ENCODE data around the gene SUN2. TPM values are rescaled to one million over a fixed set of nuclear protein-coding genes. Genes with fewer than 3 reads are reported as not detected.
A peak's percentile ranks its signal among the peaks of the same experiment; 100 is the strongest.

Gene SUN2
- total RNA-seq, 4 donors from 2014 or later: 177 to 423 (median 312) TPM

GRCh38 chr22:38724176-38724575 lies 31.6 kb downstream of the SUN2 start:
- intact Hi-C loops (cut with DNase I; ENCODE audit: low total_unique reads) (no loop called here), in situ Hi-C loops (cut with MboI; ENCODE audit: low sequenced_read_pairs in 4 of 4) (no loop called here)
- Histone ChIP-seq H3K9me3 (no peaks in the 10 kb centered on the region), H3K4me1 (no peaks in the 10 kb centered on the region), H3K27ac (no peak overlapping the region), H3K27me3 (no peaks in the 10 kb centered on the region), H3K36me3 (peaks cover 6 to 84% of the 10 kb centered on the region in 2 donors), H3K4me3 (no peak overlapping the region)
- DNase-seq (no peak), ATAC-seq (no peak)
- TF ChIP-seq POLR2A (IDR thresholded peaks at IDR 0.05) (no peak), CTCF (IDR thresholded peaks at IDR 0.05 in 4 of 5, conservative IDR thresholded peaks at IDR 0.05 in 1 of 5) (no peak)

DNA sequence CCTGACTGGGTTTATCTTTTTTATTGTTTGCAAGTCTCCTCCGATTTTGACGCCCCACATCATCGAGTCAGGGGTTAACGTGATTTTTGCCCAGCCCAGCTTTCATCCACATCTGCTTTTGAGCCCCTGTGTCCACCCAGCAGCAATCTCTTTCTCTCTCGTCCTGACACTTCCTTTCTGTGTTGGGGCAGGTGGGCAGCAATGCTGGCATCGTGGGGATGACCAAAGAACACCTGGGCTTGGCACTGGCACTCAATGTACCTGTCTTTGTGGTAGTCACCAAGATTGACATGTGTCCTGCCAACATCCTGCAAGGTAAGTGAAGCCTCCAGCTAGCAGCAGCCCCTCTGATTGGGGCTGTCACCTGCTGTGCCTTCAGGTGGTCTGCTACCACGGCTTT lies 34.2 kb downstream of the SUN2 start:
- TF ChIP-seq CTCF (IDR thresholded peaks at IDR 0.05 in 4 of 5, conservative IDR thresholded peaks at IDR 0.05 in 1 of 5) (no peak), POLR2A (IDR thresholded peaks at IDR 0.05) (no peak)
- Histone ChIP-seq H3K4me3 (no peak overlapping the region), H3K27me3 (no peaks in the 10 kb centered on the region), H3K36me3 (peaks cover 0 to 72% of the 10 kb centered on the region in 2 donors), H3K27ac (no peak overlapping the region), H3K9me3 (no peaks in the 10 kb centered on the region), H3K4me1 (peaks cover 5 to 11% of the 10 kb centered on the region in 2 donors)
- intact Hi-C loops (cut with DNase I; ENCODE audit: low total_unique reads) (no loop called here), in situ Hi-C loops (cut with MboI; ENCODE audit: low sequenced_read_pairs in 4 of 4) (no loop called here)
- ATAC-seq: no peak
- DNase-seq: no peak

GRCh38 chr22:38720350-38720749 lies 35.4 kb downstream of the SUN2 start:
- no peak for ATAC-seq
- no peak for TF ChIP-seq CTCF (IDR thresholded peaks at IDR 0.05 in 4 of 5, conservative IDR thresholded peaks at IDR 0.05 in 1 of 5)
- TF ChIP-seq POLR2A (IDR thresholded peaks at IDR 0.05): no peak
- Histone ChIP-seq H3K36me3 (peaks cover 0 to 66% of the 10 kb centered on the region in 2 donors), H3K27ac (no peak overlapping the region), H3K9me3 (no peaks in the 10 kb centered on the region), H3K4me3 (no peak overlapping the region), H3K27me3 (no peaks in the 10 kb centered on the region), H3K4me1 (peaks cover 7 to 11% of the 10 kb centered on the region in 2 donors)
- DNase-seq: no peak
- intact Hi-C loops (cut with DNase I; ENCODE audit: low total_unique reads) (no loop called here), in situ Hi-C loops (cut with MboI; ENCODE audit: low sequenced_read_pairs in 4 of 4) (no loop called here)

GRCh38 chr22:38719196-38719595 lies 36.6 kb downstream of the SUN2 start:
- intact Hi-C loops (cut with DNase I; ENCODE audit: low total_unique reads): loop anchor here (2.0 kb wide), 1 partner anchor 14 kb away; no protein-coding TSS in a partner anchor
- H3K27me3 ChIP-seq: no peaks in the 10 kb centered on the region
- DNase-seq (no peak), ATAC-seq (no peak)
- H3K4me3 ChIP-seq: no peak overlapping the region
- H3K4me1 ChIP-seq: peaks cover 17 to 18% of the 10 kb centered on the region in 2 donors
- in situ Hi-C loops (cut with MboI; ENCODE audit: low sequenced_read_pairs in 4 of 4): no loop called here
- peaks cover 0 to 55% of the 10 kb centered on the region in 2 donors for H3K36me3 ChIP-seq
- H3K9me3 ChIP-seq: no peaks in the 10 kb centered on the region
- H3K27ac ChIP-seq: peak overlapping the region; percentile 54 to 58 (median 56)
- TF ChIP-seq POLR2A (IDR thresholded peaks at IDR 0.05): no peak
- no peak for TF ChIP-seq CTCF (IDR thresholded peaks at IDR 0.05 in 4 of 5, conservative IDR thresholded peaks at IDR 0.05 in 1 of 5)

GRCh38 chr22:38718414-38718813 lies 37.4 kb downstream of the SUN2 start:
- H3K36me3 ChIP-seq: peaks cover 0 to 47% of the 10 kb centered on the region in 2 donors
- H3K4me3 ChIP-seq: no peak overlapping the region
- intact Hi-C loops (cut with DNase I; ENCODE audit: low total_unique reads) (loop anchor here (2.0 kb wide), 1 partner anchor 14 kb away; no protein-coding TSS in a partner anchor), in situ Hi-C loops (cut with MboI; ENCODE audit: low sequenced_read_pairs in 4 of 4) (no loop called here)
- ATAC-seq (peak; percentile 94 to 97), DNase-seq (peak; percentile 55 to 83)
- H3K4me1 ChIP-seq: peaks cover 17 to 21% of the 10 kb centered on the region in 2 donors
- no peak for TF ChIP-seq POLR2A (IDR thresholded peaks at IDR 0.05)
- peak; percentile 56 to 74 (median 71) for TF ChIP-seq CTCF (IDR thresholded peaks at IDR 0.05 in 4 of 5, conservative IDR thresholded peaks at IDR 0.05 in 1 of 5)
- H3K27ac ChIP-seq: peak overlapping the region; percentile 54 to 58 (median 56)
- no peaks in the 10 kb centered on the region for H3K27me3 ChIP-seq
- no peaks in the 10 kb centered on the region for H3K9me3 ChIP-seq

All from gastrocnemius medialis (tissue), 4 donors.